ENCODE data around the gene SLCO2A1.

Gene SLCO2A1

DNA sequence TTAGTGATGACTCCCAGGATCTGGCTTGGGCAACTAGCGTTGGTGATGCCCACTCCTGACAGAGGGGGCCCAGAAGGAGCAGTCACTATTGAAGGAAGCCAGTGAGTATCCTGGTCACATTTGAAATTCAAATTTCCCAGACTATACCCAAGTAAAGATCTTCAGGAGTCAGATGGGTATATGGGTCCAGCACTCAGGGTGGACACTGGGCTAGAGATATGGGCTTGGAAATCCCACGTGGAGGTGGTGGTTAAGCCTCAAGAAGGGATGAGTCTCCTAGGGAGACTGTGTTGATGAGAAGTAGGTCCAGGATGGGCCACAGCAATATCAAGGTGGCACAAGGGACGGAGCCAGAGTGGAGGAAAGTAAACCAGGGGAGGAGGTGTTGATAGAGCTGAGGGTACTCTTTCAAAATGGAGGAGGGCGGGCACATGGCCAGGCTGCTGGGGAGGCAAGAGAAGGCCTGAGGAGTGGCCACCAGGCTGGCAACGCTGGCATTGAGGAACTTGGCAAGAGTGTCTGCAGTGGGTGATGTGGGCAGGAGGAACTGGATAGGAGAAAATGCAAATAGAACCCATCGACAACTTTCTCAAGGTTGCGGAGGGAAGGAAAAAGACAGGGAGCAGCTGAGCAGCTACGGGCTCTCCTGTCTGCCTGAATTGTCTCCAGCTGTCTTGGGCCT, 3.7 kb upstream of the SLCO2A1 start:
- Mint-ChIP-seq H3K4me3 (no peak overlapping the region), H3K36me3 (ENCODE audit: low read depth) (no peaks in the 10 kb centered on the region), H3K9me3 (no peaks in the 10 kb centered on the region), H3K4me1 (ENCODE audit: low read depth) (peaks cover 5% of the 10 kb centered on the region), H3K27me3 (peaks cover 39% of the 10 kb centered on the region), H3K27ac (no peak overlapping the region)
- DNase-seq = no peak

DNA sequence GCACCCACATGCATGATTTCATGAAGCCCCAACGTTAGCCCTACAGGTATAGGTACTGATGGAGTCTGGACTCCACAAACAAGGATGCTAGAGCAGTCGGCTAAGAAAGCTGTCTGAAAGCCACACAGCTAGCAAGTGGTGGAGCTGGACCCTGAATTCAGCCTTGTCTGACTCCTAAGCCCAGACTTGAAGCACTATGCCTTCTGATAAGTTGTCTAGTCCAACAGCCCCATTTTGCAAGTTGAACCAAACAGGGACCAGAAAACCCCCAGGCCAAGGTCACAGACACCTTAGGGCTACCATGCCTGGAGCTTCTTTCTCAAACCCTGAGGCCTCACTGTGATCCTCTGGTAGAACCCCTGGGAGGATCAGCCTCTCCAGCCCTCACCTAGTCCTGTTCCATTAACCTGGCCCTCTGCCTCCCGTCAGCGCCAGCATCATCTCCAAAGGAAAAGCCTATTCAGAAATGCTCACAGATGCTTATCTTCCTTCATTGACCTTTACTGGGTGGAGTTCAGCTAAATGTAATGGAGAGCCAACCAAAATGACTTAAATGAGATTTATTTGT, 1.7 kb upstream of the SLCO2A1 start:
- Mint-ChIP-seq H3K27me3 (peaks cover 56% of the 10 kb centered on the region), H3K4me3 (no peak overlapping the region), H3K4me1 (ENCODE audit: low read depth) (peaks cover 5% of the 10 kb centered on the region), H3K36me3 (ENCODE audit: low read depth) (no peaks in the 10 kb centered on the region), H3K27ac (no peak overlapping the region), H3K9me3 (no peaks in the 10 kb centered on the region)
- no peak for DNase-seq

DNA sequence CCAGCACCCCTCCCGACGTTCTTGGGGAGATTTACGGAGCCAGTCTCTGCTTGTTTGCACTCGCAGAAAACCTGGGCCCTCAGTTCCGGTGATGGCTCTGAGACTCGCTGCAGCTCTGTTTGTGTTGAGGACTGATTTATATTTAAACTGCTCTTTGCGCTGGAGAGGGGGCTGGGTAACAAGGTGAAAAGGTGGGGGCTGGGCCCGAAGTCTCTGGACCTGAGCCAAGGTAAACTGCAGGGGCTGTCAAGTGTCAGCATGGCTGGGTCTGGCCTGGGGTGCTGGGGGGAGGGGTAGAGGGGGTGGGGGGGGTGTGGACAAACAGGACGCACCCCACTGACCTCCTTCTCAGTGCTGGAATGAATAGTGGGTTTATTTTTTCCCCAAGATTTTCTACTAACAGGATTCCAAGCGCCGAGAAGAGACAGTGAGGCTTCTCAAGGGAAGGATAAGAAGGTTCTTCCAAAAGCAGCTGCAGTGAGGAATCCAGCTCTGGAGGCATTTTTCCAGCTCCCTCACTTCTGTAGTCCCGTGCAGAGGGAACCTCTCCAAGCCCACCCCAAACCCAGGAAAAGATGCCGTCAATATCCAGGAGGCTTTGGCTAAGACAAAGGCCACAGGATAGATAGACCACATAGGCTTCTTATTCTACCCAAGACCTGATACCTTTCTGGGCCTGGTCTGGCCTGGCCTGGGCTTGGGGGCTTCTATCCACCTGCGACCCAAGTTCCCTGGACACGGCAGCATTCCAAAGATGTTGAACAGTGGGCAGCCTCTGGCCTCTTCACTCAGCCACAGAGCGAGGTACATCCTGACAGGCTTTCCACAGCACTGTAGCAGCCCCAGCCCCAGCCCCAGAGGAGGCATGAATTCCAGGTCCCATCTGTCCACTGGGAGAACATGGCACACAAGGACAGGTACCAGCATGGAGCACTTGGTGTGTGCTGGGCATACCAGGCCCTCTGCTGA, 938 bp upstream of the SLCO2A1 start:
- Mint-ChIP-seq H3K4me1 (ENCODE audit: low read depth) (peaks cover 5% of the 10 kb centered on the region), H3K9me3 (no peaks in the 10 kb centered on the region), H3K4me3 (peak overlapping the region; percentile 28), H3K36me3 (ENCODE audit: low read depth) (no peaks in the 10 kb centered on the region), H3K27ac (no peak overlapping the region), H3K27me3 (peaks cover 64% of the 10 kb centered on the region)
- DNase-seq = no peak

DNA sequence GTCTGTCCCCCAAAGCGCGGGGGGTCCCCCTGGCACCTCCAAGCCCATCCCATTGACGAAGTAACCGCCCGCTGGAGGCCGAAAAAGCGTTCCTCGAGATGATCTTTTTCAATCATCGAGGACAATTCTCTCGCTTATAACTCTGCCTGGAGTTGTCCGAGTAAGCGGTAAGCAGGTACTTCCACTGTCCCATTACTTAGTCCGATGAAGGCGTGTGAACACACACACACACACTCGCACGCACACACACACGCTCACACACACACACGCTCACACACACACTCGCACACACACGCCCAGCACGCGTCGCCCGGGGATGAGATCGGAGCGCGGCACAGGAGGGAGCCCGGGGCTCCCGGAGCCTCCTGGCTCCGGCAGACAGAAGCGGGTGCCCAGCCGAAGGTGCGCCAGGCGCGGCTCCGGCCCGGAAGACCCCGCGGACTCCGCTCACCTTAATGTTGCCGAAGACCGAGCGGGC, 430 bp downstream of the SLCO2A1 start:
- no peaks in the 10 kb centered on the region for H3K36me3 Mint-ChIP-seq (ENCODE audit: low read depth)

DNA sequence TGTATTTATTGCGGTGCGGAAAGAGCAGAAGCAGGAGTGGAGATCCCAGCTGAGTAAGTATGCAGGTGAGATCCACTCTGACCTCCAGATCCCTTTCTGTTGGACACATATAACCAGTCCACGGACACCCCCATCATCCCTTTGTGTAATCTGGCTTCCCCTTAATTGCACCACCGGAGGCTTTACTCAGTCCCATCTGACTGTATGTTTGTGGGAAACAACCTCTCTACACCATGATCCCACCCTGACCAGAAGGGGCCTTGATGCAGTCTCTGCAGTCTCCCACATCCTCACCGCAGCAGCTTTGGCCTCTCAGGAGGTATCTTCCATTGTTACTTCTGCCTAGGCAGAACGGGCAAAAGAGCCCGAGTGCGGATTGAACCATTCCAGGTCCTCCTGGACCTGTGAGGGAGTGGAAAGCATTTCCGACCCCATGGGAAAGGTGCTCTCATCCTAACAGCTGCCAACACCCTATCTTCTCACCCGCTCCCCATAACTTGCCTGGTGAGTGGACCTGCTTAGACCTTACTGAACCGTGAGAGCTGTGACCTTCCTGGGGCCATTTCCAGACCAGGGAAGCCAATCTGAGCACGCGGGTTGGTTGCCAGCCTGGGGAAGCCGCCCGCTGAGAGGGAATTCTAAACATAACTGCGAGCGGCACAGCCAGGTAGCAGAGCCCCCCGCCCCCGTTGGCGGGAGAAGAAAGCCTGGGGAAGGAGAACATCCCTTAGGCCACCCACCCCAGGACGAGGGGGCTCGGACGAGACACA, 1.1 kb downstream of the SLCO2A1 start:
- Mint-ChIP-seq H3K4me1 (ENCODE audit: low read depth) (peaks cover 5% of the 10 kb centered on the region), H3K27ac (no peak overlapping the region), H3K9me3 (no peaks in the 10 kb centered on the region), H3K36me3 (ENCODE audit: low read depth) (no peaks in the 10 kb centered on the region), H3K4me3 (peak overlapping the region; percentile 60), H3K27me3 (peaks cover 67% of the 10 kb centered on the region)
- no peak for DNase-seq

More for the DNA sequence above, 430 bp downstream of the SLCO2A1 start:
- peak overlapping the region; percentile 60 for H3K4me3 Mint-ChIP-seq
- H3K4me1 Mint-ChIP-seq (ENCODE audit: low read depth) = peaks cover 5% of the 10 kb centered on the region
- no peak overlapping the region for H3K27ac Mint-ChIP-seq
- DNase-seq = no peak
- H3K9me3 Mint-ChIP-seq = no peaks in the 10 kb centered on the region
- H3K27me3 Mint-ChIP-seq = peaks cover 67% of the 10 kb centered on the region

DNA sequence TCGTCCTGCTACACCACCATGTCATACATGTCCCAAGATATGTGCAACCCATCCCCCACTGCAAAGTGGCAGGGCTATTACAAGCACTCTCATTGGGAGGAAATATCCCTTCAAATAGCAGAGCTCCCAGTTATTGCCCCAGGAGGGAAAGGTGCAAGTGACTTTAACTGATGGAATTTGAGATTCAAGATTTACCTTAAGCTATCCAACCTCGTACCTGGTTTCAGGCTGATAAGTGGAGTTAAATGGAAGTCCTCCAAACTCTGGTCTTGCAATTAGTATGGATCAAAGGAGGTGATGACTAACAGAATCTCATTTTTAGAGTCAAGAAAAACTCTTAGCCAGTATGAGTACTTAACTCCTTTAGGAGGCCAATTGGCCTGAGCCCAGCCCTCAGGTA, 2.1 kb downstream of the SLCO2A1 start:
- no peaks in the 10 kb centered on the region for H3K36me3 Mint-ChIP-seq (ENCODE audit: low read depth)
- no peak overlapping the region for H3K4me3 Mint-ChIP-seq
- peaks cover 58% of the 10 kb centered on the region for H3K27me3 Mint-ChIP-seq
- no peak overlapping the region for H3K27ac Mint-ChIP-seq
- no peaks in the 10 kb centered on the region for H3K9me3 Mint-ChIP-seq
- DNase-seq = no peak
- H3K4me1 Mint-ChIP-seq (ENCODE audit: low read depth) = peaks cover 5% of the 10 kb centered on the region

DNA sequence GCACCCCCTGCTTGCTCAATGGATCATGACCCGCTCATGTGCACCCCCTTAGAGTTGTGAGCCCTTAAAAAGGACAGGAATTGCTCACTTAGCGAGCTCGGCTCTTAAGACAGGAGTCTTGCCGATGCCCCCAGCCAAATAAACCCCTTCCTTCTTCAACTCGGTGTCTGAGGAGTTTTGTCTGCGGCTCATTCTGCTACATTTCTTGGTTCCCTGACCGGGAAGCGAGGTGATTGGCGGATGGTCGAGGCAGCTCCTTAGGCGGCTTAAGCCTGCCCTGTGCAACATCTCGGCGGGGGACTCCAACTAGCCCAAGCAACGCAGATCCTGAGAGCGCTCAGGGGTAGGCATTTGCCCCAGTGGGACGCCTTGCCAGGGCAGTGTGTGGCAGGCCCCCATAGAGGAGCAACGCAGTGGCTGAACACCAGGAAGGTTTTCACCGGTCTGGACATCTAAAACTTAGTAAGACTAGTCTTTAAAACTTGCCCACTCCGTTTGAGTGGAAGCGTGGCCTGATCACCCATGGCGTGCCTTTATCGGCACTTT, 9.5 kb downstream of the SLCO2A1 start:
- Mint-ChIP-seq H3K4me1 (ENCODE audit: low read depth) (no peaks in the 10 kb centered on the region), H3K27me3 (peaks cover 6% of the 10 kb centered on the region), H3K36me3 (ENCODE audit: low read depth) (no peaks in the 10 kb centered on the region), H3K4me3 (no peak overlapping the region), H3K27ac (no peak overlapping the region), H3K9me3 (no peaks in the 10 kb centered on the region)
- no peak for DNase-seq

DNA sequence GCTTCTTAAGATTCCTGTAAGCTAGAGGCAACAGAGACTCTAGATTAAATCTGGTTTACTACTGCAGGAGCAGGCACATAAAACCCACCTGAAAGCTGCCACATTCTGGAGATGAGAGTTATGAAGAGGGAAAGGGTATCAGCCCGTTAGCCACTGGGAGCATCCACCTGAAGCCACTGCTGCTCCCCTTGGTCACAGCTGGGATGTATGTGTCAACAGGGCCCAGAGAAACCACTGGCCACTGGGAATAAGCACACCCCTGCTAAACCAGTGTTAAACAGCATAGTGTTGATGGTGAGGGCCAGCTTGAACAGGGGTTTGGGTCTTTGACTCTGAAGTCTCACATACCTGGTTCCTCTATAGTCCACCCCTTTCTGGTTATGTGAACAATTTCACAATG, 10.9 kb downstream of the SLCO2A1 start:
- DNase-seq = no peak
- no peaks in the 10 kb centered on the region for H3K4me1 Mint-ChIP-seq (ENCODE audit: low read depth)
- no peak overlapping the region for H3K27ac Mint-ChIP-seq
- H3K36me3 Mint-ChIP-seq (ENCODE audit: low read depth) = no peaks in the 10 kb centered on the region
- no peaks in the 10 kb centered on the region for H3K9me3 Mint-ChIP-seq
- no peak overlapping the region for H3K4me3 Mint-ChIP-seq
- peaks cover 5% of the 10 kb centered on the region for H3K27me3 Mint-ChIP-seq

DNA sequence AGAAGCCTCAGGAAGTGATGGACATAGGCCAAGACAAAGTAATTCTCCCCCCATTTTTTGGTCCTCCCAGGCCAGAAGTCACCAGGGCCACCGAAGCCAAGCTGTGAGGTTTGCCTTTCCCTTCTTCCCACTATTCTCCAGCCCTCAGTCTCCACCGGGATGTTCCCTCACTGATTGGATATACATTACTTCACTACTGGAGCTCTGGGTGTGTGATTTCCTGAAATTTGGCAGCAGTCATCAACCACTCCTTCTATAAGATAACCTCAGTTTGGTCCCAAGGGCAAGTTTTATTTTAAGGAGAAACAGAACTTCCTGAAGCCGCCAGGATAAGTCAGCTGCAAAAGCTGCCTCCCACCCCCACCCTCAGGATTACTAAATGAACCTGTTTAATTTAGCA, 11.3 kb downstream of the SLCO2A1 start:
- H3K4me1 Mint-ChIP-seq (ENCODE audit: low read depth) = no peaks in the 10 kb centered on the region
- H3K27ac Mint-ChIP-seq = no peak overlapping the region
- no peaks in the 10 kb centered on the region for H3K36me3 Mint-ChIP-seq (ENCODE audit: low read depth)
- no peaks in the 10 kb centered on the region for H3K9me3 Mint-ChIP-seq
- DNase-seq = no peak
- H3K27me3 Mint-ChIP-seq = peaks cover 6% of the 10 kb centered on the region
- H3K4me3 Mint-ChIP-seq = no peak overlapping the region

DNA sequence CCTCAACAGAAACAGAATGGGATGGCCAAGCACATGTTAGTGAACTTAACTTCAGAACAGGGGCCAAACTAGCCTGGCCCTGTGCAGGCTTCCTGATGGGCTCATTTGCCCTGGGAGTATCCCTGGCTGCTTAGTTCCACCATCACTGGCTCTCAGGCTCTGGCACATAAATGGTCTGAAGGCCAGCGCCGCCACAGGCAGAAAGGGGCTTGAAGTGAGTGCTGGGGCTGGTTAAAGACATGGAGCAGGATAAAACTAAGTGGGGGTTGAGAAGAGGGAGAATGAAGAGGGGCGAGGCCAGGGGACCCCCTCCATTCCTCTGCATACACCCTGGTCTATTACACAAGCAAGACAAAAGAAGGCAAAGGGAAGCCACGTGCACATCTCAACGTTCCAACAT, 12.2 kb downstream of the SLCO2A1 start:
- Mint-ChIP-seq H3K4me1 (ENCODE audit: low read depth) (no peaks in the 10 kb centered on the region), H3K4me3 (no peak overlapping the region), H3K27me3 (peaks cover 11% of the 10 kb centered on the region), H3K9me3 (no peaks in the 10 kb centered on the region), H3K36me3 (ENCODE audit: low read depth) (no peaks in the 10 kb centered on the region), H3K27ac (no peak overlapping the region)
- no peak for DNase-seq

DNA sequence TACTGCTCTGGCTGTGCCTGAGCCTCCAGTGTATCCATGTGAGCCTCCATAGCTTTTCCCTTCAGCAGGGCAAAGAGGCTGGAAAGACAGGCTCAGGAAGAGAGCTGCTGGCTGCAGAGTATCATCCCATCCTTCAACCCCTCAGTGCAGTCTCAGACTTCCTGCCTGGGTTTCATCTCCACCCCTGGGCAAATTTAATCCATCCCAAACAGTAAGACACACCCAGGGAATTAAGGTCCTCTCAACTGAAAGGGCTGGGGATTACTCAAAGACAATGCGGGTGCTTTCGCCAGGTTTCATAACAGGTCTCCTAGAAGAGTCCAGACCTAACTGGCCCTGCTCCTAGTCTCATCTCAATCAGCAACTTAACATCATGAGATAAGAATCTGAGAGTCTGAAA, 15.5 kb downstream of the SLCO2A1 start:
- no peaks in the 10 kb centered on the region for H3K36me3 Mint-ChIP-seq (ENCODE audit: low read depth)
- H3K4me1 Mint-ChIP-seq (ENCODE audit: low read depth) = no peaks in the 10 kb centered on the region
- DNase-seq = no peak
- no peak overlapping the region for H3K4me3 Mint-ChIP-seq
- no peaks in the 10 kb centered on the region for H3K9me3 Mint-ChIP-seq
- no peak overlapping the region for H3K27ac Mint-ChIP-seq
- peaks cover 24% of the 10 kb centered on the region for H3K27me3 Mint-ChIP-seq

DNA sequence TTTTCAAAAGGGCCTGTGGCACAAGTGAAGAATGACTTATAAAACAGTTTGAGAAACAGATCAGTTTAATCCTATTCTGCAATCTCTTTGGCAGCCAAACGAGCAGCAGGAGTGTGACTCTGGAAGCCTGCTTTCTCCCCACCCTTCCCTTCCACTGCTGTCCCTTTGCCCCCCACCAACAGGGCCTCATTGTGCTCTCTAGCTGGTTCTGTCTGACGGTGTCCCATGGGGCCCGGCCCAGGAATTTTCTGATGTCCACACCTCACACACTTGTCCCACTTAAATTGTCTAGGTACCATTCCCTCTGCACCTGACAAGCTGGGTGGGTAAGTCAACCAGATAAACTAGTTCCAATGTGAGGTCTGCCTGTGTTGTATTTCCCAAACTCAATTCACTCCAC, 16.4 kb downstream of the SLCO2A1 start:
- H3K4me3 Mint-ChIP-seq = no peak overlapping the region
- H3K9me3 Mint-ChIP-seq = no peaks in the 10 kb centered on the region
- H3K4me1 Mint-ChIP-seq (ENCODE audit: low read depth) = no peaks in the 10 kb centered on the region
- no peak overlapping the region for H3K27ac Mint-ChIP-seq
- no peak for DNase-seq
- peaks cover 32% of the 10 kb centered on the region for H3K27me3 Mint-ChIP-seq
- H3K36me3 Mint-ChIP-seq (ENCODE audit: low read depth) = no peaks in the 10 kb centered on the region

DNA sequence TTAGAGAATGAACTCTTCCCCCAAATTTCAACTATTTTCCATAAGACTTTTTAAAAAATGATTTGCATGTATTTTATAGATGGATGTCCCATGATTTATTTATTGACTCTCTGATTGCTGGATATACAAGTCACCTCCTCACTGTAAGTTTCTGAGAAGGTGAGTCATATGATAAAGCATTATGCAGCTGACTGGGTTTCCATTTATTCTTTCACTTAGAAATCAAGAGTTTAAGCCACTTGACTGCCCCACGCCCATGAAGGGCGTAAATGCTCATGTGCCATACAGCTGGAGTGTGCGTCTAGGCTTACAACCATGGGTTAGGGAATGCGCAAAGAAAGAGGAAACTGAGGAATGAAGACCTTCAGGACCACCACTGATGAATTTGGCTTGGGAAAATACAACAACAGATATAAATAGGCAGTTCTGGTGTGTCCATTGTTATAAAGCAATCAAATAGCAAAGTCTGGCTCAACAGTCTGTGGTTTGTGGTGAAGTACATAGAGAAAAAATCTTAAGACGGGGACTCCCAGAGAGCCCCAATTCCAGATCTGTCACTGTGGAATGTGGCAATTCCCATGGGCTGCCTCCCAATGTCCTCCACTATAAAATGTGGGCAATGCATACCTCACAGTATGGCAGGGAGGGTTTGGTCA, 20.3 kb downstream of the SLCO2A1 start:
- Mint-ChIP-seq H3K36me3 (ENCODE audit: low read depth) (no peaks in the 10 kb centered on the region), H3K4me3 (no peak overlapping the region), H3K27ac (no peak overlapping the region), H3K9me3 (peaks cover 5% of the 10 kb centered on the region), H3K27me3 (peaks cover 45% of the 10 kb centered on the region), H3K4me1 (ENCODE audit: low read depth) (no peaks in the 10 kb centered on the region)
- DNase-seq = no peak
